ENCODE results near the gene MRAS. TPM values are rescaled to one million over a fixed set of nuclear protein-coding genes. Genes with fewer than 3 reads are reported as not detected.

Gene MRAS
- total and polyA plus RNA-seq, 2 of the 4 experiments (the other 2 are of a cell fraction): 59.3 to 60.6 TPM

DNA sequence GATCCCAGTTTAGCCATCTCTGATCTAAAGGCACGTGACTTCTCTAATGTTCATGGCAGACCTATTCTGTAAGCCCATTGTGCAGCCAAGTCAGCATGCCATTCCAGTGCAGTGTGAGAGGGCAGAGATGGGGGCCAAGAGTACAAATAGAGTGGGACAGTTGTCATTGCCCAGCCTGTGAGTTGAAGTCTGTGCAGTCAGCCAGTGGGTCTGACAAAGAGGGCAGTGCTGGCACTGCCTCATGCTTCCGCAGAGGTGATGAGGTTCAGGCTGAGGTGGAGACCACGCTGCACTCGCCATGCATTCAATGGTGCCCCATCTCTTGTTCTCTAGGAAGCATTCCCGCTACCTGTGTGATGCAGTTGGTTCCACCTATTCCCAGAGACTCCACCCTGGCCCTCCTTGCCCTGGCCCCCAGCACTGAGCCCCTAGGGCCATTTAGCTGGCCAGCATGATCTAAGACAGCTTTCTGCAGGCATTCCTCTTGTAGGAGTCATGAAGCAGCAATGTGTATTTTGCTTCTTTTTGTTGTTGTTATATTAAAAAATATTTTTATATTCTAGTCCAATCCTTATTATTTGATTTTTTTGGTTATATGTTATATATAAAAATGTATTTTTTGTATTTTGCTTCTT is 3.7 kb downstream of the MRAS start:
- Histone ChIP-seq H3K27ac (ENCODE audit: insufficient read depth, low read length) (no peak overlapping the region), H3K56ac (ENCODE audit: extremely low read depth, insufficient read depth, low read length) (no peak overlapping the region), H3K4ac (ENCODE audit: low read depth, low read length) (no peak overlapping the region), H3K4me2 (ENCODE audit: low read depth, low read length) (no peak overlapping the region), H3K9me3 (ENCODE audit: control insufficient read depth, insufficient read depth, low read length) (no peaks in the 10 kb centered on the region), H3K4me1 (ENCODE audit: control insufficient read depth, insufficient read depth, low read length) (peaks cover 10% of the 10 kb centered on the region), H3K14ac (replicated peaks; ENCODE audit: low read depth, low read length) (no peak overlapping the region), H3K9me1 (ENCODE audit: insufficient read depth, low read length) (peaks cover 14% of the 10 kb centered on the region), H4K91ac (ENCODE audit: insufficient read depth, low read depth, low read length) (no peak overlapping the region), H2BK120ac (ENCODE audit: low read depth, low read length) (no peak overlapping the region), H2BK15ac (ENCODE audit: low read depth, low read length) (no peak overlapping the region), H3K23ac (ENCODE audit: low read depth, low read length) (no peak overlapping the region), H2BK5ac (ENCODE audit: low read depth, low read length, poor library complexity, severe bottlenecking) (no peak overlapping the region), H3K79me1 (ENCODE audit: low read depth in 1 of 2, low read length in 2 of 2) (peaks cover 6 to 71% of the 10 kb centered on the region in 2 experiments; a peak in 3 of 4 replicates), H2BK20ac (ENCODE audit: low read depth, low read length) (no peak overlapping the region), H4K20me1 (ENCODE audit: insufficient read depth, low read length) (peaks cover 19% of the 10 kb centered on the region; the same call in 1 of the 2 replicates), H3K18ac (ENCODE audit: low read depth, low read length) (no peak overlapping the region), H3K4me3 (ENCODE audit: insufficient read depth, low read depth, low read length) (no peak overlapping the region), H2AK9ac (replicated peaks; ENCODE audit: low read depth, low read length, poor library complexity) (peak overlapping the region; percentile 68), H3K27me3 (ENCODE audit: control insufficient read depth, insufficient read depth, low read length) (no peaks in the 10 kb centered on the region), H3K9ac (ENCODE audit: low read depth, low read length) (no peak overlapping the region), H2AK5ac (ENCODE audit: low read depth, low read length) (no peak overlapping the region), H4K5ac (ENCODE audit: low read depth, low read length) (no peak overlapping the region), H4K8ac (ENCODE audit: low read depth in 2 of 2, low read length in 2 of 2) (no peak overlapping the region), H3K36me3 (ENCODE audit: control insufficient read depth, insufficient read depth, low read length) (peaks cover 2% of the 10 kb centered on the region), H2AFZ (replicated peaks; ENCODE audit: low read length, poor library complexity) (peak overlapping the region; percentile 2)
- in situ Hi-C loops (cut with MboI; ENCODE audit: low sequenced_read_pairs) (no loop called here), intact Hi-C loops (cut with micrococcal nuclease) (no loop called here), dilution Hi-C loops (cut with HindIII; ENCODE audit: low sequenced_read_pairs, unreplicated experiment) (no loop called here)
- WGBS, 2 experiments (ENCODE audit: extremely low coverage in 2 of 2, insufficient read length in 1 of 2): 87% methylated on average over 2 of the region's 5 CpGs; no CpG with 5 or more reads in 1 of the 2 experiments
- BruUV-seq (replicated peaks): no TSS peak
- TF ChIP-seq MXI1 (IDR thresholded peaks at IDR 0.05; ENCODE audit: borderline replicate concordance, low read depth, low read length): no peak
- no peak for TF ChIP-seq RCOR1 (IDR thresholded peaks at IDR 0.05; ENCODE audit: insufficient replicate concordance, low read length)
- TF ChIP-seq, protein P1, sequence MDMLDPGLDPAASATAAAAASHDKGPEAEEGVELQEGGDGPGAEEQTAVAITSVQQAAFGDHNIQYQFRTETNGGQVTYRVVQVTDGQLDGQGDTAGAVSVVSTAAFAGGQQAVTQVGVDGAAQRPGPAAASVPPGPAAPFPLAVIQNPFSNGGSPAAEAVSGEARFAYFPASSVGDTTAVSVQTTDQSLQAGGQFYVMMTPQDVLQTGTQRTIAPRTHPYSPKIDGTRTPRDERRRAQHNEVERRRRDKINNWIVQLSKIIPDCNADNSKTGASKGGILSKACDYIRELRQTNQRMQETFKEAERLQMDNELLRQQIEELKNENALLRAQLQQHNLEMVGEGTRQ (IDR thresholded peaks at IDR 0.05; ENCODE audit: low read depth, low read length): no peak
- TF ChIP-seq FOS (IDR thresholded peaks at IDR 0.05; ENCODE audit: low read depth, low read length): no peak
- ChIA-PET CTCF (interaction anchor here (1.4 kb wide), 1 partner anchor 571 kb away, joined by 3 read pairs; no protein-coding TSS in a partner anchor), POLR2A (ENCODE audit: unreplicated experiment) (no interaction called here)
- DNase-seq (peak; percentile 28), ATAC-seq (ENCODE audit: low read depth) (no peak)
